ENCODE results near the gene MAD1L1.
"Not testable (repeated sequence)": the region's sequence is repeated elsewhere in the genome, so short reads cannot be mapped to it uniquely, and the experiment has no call there.

Gene MAD1L1

GRCh38 chr7:1851721-1852516 is 380.8 kb downstream of the MAD1L1 start:
- DNase-seq: no peak

GRCh38 chr7:1850976-1851571 is 381.7 kb downstream of the MAD1L1 start:
- no peak for DNase-seq

- no peak for DNase-seq
Observed at GRCh38 chr7:1850111-1850975, 382.4 kb downstream of the MAD1L1 start.

DNA sequence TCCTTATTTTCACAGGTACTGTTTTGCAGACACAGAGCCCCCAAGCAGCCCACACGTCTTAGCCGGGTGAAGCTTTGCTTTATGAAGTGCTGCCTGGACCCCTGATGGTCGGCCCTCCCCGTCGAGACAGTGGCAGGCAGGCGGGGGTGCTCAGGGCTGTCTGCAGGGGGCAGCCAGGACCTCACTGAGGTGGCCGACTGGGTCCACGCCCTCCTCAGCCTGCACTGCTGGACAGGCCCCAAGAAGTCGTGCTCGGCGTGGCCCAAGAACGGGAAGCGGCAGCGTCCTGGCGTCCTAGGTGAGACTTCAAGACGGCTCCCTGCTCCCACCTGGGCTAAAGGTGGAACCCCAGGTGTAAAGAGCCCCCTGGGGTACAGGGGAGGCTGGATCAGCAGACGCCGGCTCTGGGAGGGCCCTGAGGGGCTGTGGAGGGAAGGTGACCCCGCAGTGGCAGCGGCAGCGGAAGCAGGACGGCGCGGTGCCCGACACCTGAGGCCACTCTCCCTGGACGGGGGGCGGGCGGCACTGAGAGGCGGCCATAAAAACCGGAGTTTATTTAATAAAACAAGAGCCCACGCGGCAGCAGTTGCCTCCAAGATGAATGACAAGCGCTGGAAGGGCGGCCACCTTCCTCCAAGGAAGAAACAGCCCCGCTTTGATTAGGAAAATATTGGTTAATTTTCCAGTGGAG is 383.2 kb downstream of the MAD1L1 start:
- DNase-seq: no peak

DNA sequence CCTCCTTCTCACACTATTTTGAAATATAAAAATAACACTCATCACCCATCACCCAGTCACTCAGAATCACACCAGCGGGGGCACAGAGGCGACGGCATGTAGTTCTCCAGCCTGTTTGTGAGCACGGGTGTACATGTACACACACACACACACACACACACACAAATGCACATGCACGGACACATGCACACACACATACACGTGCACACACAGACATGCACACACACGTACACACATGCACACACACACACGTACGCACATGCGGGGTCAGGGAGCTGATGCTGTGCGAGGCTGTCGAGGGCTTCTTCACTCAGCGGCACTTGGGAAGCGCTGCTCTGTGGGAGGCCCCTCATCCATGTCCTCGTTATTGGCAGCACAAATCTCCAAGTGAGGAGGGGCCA is 383.8 kb downstream of the MAD1L1 start:
- no peak for DNase-seq

GRCh38 chr7:1848013-1848640 is 384.6 kb downstream of the MAD1L1 start:
- DNase-seq: no peak

DNA sequence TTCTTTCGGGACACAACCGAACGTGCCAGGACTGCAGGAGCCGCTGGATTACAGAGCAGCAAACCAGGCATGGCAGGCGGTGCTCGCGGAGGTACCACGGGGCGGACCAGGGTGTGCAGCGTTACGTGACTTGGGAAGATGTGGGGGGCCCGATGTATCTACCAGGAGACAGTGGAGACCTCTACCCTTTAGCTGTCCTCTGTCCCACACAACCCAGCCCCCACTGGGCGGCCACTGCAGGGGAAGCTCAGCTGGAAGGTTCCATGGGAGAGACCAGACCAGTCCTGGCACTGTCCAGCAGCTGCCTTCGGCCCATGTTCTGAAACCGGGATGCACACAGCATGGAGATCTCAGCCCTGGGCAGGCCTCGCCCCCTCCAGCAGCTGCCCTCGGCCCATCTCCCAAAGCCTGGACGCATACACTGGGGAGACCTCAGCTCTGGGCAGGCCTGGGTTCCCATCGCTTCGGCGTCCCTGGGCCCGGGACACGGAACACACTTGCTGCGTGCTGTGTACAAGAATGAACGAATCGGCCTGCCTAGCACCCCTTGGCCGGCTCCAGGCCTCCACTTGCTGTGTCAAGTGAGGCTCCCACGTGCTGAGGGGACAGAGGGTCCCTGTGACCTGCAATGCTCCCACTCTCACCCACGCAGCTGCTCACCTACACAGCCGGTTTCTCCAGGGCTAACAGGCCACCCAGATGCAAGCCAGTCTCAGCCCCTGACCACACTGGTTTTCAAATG is 385.3 kb downstream of the MAD1L1 start:
- no peak for DNase-seq

DNA sequence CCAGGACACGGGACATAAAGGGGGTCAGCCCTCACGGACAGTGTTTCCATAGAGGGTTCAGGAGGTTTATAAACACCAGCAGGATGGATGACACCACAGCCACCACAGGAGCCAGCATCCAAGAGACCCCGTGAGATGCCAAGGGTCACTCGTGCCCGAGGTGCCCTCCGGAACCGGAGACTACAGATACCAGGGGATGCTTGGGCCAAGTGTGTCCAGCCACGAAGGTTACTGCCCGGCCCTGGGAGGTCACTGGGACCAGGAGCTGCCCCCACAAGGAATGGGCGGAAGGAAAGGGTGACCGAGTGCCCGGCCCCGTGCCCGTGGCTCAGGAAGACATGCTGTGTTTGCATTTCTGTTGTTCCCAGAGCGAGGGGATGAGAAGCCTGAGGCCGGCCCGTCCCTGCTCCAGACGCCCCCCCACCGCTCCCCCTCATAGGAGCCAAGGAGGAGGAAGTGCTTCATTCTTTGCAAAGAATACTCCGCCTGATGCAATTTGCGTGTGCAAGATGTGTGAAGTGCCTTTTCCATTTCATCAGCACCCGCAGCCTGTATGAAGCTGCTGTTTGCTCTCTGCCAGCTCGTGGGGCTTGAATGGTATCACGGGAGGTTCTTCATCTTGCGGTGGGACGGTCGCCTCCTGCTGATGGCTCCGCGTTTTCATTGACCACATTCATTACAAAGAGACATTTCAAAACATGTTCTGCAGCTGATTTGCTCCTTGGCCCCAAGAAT is 386.2 kb downstream of the MAD1L1 start:
- no peak for DNase-seq

GRCh38 chr7:1845536-1846311 is 387.0 kb downstream of the MAD1L1 start:
- DNase-seq: no peak

DNA sequence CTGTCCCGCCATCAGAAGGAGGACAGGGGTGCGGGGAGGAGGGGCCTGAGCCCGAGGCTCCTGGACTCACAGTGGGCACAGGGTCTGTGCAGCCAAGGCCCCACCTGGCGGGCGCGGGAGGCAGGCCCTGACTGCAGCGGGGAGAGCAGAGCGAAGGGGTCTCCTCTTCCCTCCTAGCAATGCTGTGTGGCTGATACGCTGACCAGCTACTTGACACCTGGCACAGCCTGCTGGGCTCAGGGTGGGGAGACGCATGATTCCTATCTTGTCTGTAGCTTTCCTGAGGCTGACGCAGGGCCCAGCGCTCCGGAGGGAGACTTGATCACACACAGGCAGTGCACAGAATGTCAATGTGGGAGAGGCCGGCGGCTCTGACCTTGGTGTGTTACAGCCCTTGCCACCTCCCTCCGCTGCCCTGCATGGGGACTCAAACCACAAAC is 387.8 kb downstream of the MAD1L1 start:
- no peak for DNase-seq

DNA sequence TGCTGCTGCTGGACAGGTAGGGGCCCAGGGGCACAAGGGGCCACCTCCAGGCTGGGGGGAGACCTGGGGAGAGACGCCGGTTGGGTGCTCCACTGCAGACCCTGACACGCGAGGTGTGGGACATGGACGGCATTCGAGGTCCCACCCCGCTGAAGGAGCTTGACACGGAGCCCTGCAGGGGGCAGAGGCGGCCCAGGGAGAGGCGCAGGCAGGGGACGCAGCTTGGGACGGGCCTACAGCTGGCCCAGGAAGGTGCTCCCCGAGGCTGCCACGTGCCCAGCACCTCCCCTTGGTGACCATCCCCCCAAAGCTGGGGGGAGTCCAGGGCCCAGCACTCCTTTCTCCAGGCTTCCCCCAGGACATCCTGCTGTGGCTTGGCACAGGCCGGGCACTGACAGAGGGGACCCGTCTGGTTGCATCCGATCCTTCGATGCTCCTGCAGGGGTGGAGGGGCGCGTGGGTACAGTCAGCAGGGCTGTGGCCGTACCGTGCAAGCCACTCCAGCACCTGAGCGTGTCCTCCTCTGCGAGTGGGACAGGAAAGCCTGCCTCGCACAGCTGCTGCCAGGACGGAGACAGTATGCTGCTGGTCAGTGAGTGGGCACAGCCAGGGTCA is 388.3 kb downstream of the MAD1L1 start:
- DNase-seq: no peak

- DNase-seq: no peak
Observed at GRCh38 chr7:1843921-1844335, 388.8 kb downstream of the MAD1L1 start.

DNA sequence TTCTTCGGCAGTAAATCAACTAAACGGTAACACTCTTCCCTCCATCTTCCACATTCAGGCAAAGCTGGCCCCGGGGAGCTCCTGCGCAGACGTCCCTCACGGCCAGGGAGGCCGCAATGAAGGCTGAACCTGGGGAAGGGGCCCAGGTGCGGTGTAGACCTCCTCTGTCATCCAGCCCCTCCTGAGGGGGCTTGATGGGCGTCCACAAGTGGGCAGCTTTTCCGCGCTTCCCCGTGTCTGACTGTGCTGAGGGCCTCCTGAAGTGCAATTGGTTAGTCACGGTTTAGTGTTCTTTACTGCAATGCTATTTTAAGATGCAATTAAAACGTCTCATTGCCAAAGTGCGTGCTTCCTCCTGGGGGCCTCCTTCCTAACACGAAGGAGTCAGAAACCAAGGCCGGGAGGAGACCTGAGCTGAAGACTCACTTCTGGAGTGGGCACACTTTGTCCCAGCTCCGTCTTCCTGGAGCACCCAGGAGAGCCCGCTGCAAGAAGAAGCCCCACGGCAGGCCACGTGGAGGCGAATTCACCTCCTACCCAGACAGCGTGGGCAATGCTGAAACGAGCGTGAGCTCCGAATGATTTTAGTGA is 389.4 kb downstream of the MAD1L1 start:
- no peak for DNase-seq

DNA sequence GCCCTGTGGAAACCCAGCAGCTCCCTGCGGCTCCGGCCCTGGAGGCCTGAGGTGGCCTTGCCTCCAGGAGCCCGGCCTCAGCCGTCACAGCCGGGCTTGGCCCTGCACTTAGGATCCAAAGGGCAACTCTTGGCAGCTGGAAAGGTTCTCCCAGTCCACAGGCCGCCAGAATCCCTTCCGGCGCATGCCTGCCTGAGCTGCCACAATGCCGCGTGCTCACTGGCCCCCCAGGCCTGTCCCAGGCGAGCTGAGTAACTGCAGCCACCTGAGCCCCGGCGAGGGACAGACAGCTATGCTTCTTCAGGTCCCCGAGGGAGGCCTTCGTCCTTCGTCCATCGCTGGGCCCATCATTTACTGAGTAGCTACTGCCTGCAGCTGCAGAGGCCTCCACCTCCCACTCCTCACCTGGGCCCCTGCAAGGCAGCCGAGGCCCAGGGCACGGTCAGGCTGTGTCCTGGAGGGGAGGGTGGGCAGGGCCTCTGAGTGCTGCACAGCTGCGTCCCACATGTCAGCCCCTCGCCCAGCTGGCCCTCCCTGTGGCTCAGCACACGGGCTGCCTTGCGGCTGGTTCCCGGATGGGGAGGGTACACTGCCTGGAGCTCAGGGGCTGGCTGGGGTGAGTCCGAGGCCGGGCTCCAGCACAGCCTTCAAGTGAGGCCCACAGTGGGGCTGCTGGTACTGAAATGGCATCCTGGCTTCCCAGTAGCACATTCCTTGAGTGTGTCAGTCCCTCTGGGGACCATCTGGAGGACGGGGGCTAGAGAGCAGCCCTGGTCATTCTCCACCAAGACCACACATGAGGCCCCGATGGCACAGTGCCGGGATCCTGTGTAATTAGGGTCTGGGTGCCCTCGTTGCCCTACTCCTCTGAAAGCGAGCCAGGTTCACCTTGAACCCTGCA is 390.2 kb downstream of the MAD1L1 start:
- no peak for DNase-seq

- not testable (repeated sequence) for DNase-seq
Observed at GRCh38 chr7:1841286-1842021, 391.3 kb downstream of the MAD1L1 start.

GRCh38 chr7:1840744-1841143 is 392.0 kb downstream of the MAD1L1 start:
- DNase-seq: not testable (repeated sequence)

- no peak for DNase-seq
Observed at GRCh38 chr7:1839701-1840100, 393.0 kb downstream of the MAD1L1 start.

Data from CD4-positive, alpha-beta T cell treated with Interleukin-10 for 1 hour (primary cell).